Measurements from ENCODE around the gene SLC25A33. TPM values are rescaled to one million over a fixed set of nuclear protein-coding genes. Genes with fewer than 3 reads are reported as not detected.
A peak's percentile ranks its signal among the peaks of the same experiment; 100 is the strongest.

Gene SLC25A33
- total and polyA plus RNA-seq, 2 of the 8 experiments (the other 6 are each of a cell fraction or from before 2014, with no cell fraction given) = 7.8 to 12.8 TPM

- no peak overlapping the region for H2AK5ac ChIP-seq (ENCODE audit: low read depth, low read length)
- H3K79me1 ChIP-seq (ENCODE audit: low read depth, low read length) = no peaks in the 10 kb centered on the region
- no peak overlapping the region for H2BK5ac ChIP-seq (ENCODE audit: low read depth, low read length)
- H3K56ac ChIP-seq (replicated peaks; ENCODE audit: insufficient read length, low read depth, low read length) = no peak overlapping the region
- H2BK20ac ChIP-seq (ENCODE audit: low read length) = no peak overlapping the region
- H4K20me1 ChIP-seq (replicated peaks in 1 of 2; ENCODE audit: control insufficient read depth in 1 of 2, insufficient read depth in 2 of 2, low read length in 2 of 2) = no peaks in the 10 kb centered on the region
- no peak overlapping the region for H3K4me3 ChIP-seq (ENCODE audit: extremely low read depth in 1 of 4, insufficient read depth in 2 of 4, low read depth in 3 of 4, low read length in 4 of 4)
- H3K4ac ChIP-seq (replicated peaks; ENCODE audit: insufficient read length, low read depth, low read length) = no peak overlapping the region
- H3K79me2 ChIP-seq (ENCODE audit: control insufficient read depth in 1 of 2, insufficient read depth in 2 of 2, low read length in 2 of 2) = no peaks in the 10 kb centered on the region
- FAIRE-seq (no peak), DNase-seq (ENCODE audit: low read depth in 1 of 2, low spot score in 2 of 2) (no peak)
- no peaks in the 10 kb centered on the region for H3K4me1 ChIP-seq (replicated peaks in 1 of 4; ENCODE audit: control insufficient read depth in 3 of 4, insufficient read depth in 4 of 4, low read length in 3 of 4)
- H2AFZ ChIP-seq (ENCODE audit: low read length) = no peak overlapping the region
- no peaks in the 10 kb centered on the region for H3K9me3 ChIP-seq (ENCODE audit: insufficient read depth in 2 of 2, low read depth in 1 of 2, low read length in 1 of 2)
- no peak overlapping the region for H3K27ac ChIP-seq (ENCODE audit: low read depth, low read length)
- H2BK15ac ChIP-seq (ENCODE audit: low read length) = no peak overlapping the region
- H3K14ac ChIP-seq (ENCODE audit: insufficient read length) = no peak overlapping the region
- H3K36me3 ChIP-seq (ENCODE audit: control insufficient read depth in 2 of 4, insufficient read depth in 4 of 4, low read length in 3 of 4) = no peaks in the 10 kb centered on the region
- no peak overlapping the region for H3K18ac ChIP-seq (ENCODE audit: extremely low read depth, low read length)
- H3K23ac ChIP-seq (ENCODE audit: insufficient read length) = no peak overlapping the region
- H2BK12ac ChIP-seq (ENCODE audit: low read depth, low read length) = no peak overlapping the region
- no peak overlapping the region for H2BK120ac ChIP-seq (replicated peaks; ENCODE audit: low read depth, low read length)
- H4K8ac ChIP-seq (ENCODE audit: extremely low read depth, insufficient read depth, low read length) = no peak overlapping the region
- no peaks in the 10 kb centered on the region; the same call in 1 of the 2 replicates for H3K23me2 ChIP-seq (ENCODE audit: low read depth, low read length)
- WGBS, 2 experiments (ENCODE audit: extremely low coverage in 1 of 2, insufficient coverage in 1 of 2, insufficient read length in 1 of 2, insufficient replicate concordance in 2 of 2, low coverage in 1 of 2, low lambda C conversion rate in 2 of 2, missing lambda C conversion rate in 1 of 2) = 83% methylated on average over 8 of the region's 8 CpGs; no CpG with 5 or more reads in 1 of the 2 experiments
- 0 out of 4 replicates have a peak overlapping the region, but pooled peaks of 1 of the 2 experiments have one; percentile 18 for H3K4me2 ChIP-seq (ENCODE audit: insufficient read depth in 1 of 2, low read depth in 2 of 2, low read length in 2 of 2)
- peaks cover 3 to 16% (median 11%) of the 10 kb centered on the region in 4 experiments for H3K27me3 ChIP-seq (replicated peaks in 1 of 4; ENCODE audit: control insufficient read depth in 3 of 4, extremely low read depth in 1 of 4, insufficient read depth in 3 of 4, low read length in 3 of 4)
- no peak overlapping the region for H3K9ac ChIP-seq (replicated peaks in 1 of 4; ENCODE audit: extremely low read depth in 1 of 4, low read depth in 3 of 4, low read length in 3 of 4)
- H4K91ac ChIP-seq (replicated peaks; ENCODE audit: insufficient read length, low read length) = peak overlapping the region; percentile 2
- CTCF ChIA-PET (ENCODE audit: partially characterized antibody) = interaction anchor here (0.7 to 9.5 kb wide), 36 partner anchors 8 to 348 kb away, joined by 3 to 92 read pairs (median 4); partner anchors contain the start of gene SPSB1
- POLR2A ChIA-PET (ENCODE audit: partially characterized antibody) = interaction anchor here (1.0 kb wide), 1 partner anchor 44 kb away, joined by 4 read pairs; the partner anchor contains the start of gene SLC25A33
- no peak overlapping the region for H4K5ac ChIP-seq (ENCODE audit: insufficient read length, low read depth, low read length)
- no peak for TF ChIP-seq ASH2L (IDR thresholded peaks at IDR 0.05; ENCODE audit: low read length)
- TF ChIP-seq HDAC2 (IDR thresholded peaks at IDR 0.05; ENCODE audit: borderline replicate concordance in 1 of 2, low read depth in 2 of 2, low read length in 2 of 2) = no peak
- TF ChIP-seq CBX8 (IDR thresholded peaks at IDR 0.05; ENCODE audit: borderline replicate concordance, low read depth, low read length) = no peak
- TF ChIP-seq KDM5A (IDR thresholded peaks at IDR 0.05; ENCODE audit: low read length) = no peak
- TF ChIP-seq RAD21 (IDR thresholded peaks at IDR 0.05 in 1 of 2, conservative IDR thresholded peaks at IDR 0.05 in 1 of 2; ENCODE audit: low read depth in 2 of 2, low read length in 2 of 2) = no peak
- no peak for TF ChIP-seq JUN (IDR thresholded peaks at IDR 0.05; ENCODE audit: low read depth, low read length)
- no peak for TF ChIP-seq SIX5 (IDR thresholded peaks at IDR 0.05; ENCODE audit: low read depth, low read length)
- no peak for TF ChIP-seq CTBP2 (IDR thresholded peaks at IDR 0.05; ENCODE audit: borderline replicate concordance, insufficient read depth, insufficient read length, low read length)
- TF ChIP-seq EZH2 (IDR thresholded peaks at IDR 0.05; ENCODE audit: low read depth, low read length, severe bottlenecking) = no peak
- no peak for TF ChIP-seq SIRT6 (IDR thresholded peaks at IDR 0.05; ENCODE audit: low read length)
- TF ChIP-seq TEAD4 (IDR thresholded peaks at IDR 0.05; ENCODE audit: low read depth, low read length) = no peak
- TF ChIP-seq CHD2 (IDR thresholded peaks at IDR 0.05; ENCODE audit: low read length) = no peak
- TF ChIP-seq TAF7 (optimal IDR thresholded peaks at IDR 0.05; ENCODE audit: borderline replicate concordance, low read depth, low read length) = no peak
Observed at GRCh38 chr1:9495854-9496374, 43.4 kb upstream of the SLC25A33 start.

Data from H1 (cell line).